Right lobe of liver (tissue), 4 donors: ENCODE measurements around the gene ADCY1.

Source experiments
- POLR2A ChIP-seq: fragments of 450-650 bp; IDR thresholded peaks from one replicate; pipeline ENCODE4 v1.6.1; 2017; ENCODE audit warnings: antibody characterized with exemption, mild to moderate bottlenecking
- TF ChIP-seq, protein P1 (sequence below), 4 donors: fragments of 200-600 bp in 3 of 4; fragments of 450-650 bp in 1 of 4; IDR thresholded peaks; one replicate each; pipeline versions ENCODE4 v1.5.1 to v1.8.0; 2016 to 2022; ENCODE audit warnings: antibody characterized with exemption in 4 of 4, mild to moderate bottlenecking in 2 of 4
- donor health status: DM: no; HTN: no; CAD: no.
- donor health status: DM: no; HTN: no; CAD: no.
- donor health status: DM: no; HTN: yes; CAD: no.

DNA sequence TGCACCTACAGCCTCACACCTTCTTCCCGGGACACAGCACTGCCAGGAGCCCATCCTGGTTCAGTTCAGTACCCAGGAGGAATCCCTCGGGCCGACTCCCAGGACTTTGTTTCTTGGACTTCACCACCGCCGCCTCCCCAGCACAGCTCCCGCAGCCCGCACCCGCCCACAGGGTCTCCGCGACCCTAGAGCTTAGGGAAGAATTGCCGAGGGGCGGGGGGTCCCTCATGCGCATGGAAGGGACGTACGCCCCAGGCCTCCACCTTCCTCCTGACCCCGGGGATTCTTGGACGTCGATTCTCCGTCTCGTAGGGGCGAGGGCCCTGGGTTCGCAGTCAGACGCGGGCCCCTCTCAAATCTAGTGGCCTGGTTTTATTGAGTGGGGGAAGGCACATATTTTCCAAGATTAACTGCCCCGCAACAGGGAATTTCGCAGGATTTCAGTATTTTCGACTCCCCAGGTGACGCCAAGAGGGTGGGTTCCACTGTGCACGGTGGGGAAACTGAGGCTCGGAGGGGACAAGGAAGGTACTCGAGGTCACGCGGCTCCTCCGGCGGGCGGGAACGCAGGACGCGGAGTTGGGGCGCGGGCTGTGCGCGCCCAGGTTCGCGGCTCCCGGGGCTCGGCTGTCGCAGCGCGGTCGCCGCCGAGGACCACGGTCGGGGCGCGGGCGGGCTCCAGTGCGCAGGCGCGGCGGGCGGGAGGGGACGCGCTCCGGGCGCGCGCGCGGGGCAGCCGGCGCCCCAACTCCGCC, at the start of gene ADCY1:
- TF ChIP-seq, protein P1, sequence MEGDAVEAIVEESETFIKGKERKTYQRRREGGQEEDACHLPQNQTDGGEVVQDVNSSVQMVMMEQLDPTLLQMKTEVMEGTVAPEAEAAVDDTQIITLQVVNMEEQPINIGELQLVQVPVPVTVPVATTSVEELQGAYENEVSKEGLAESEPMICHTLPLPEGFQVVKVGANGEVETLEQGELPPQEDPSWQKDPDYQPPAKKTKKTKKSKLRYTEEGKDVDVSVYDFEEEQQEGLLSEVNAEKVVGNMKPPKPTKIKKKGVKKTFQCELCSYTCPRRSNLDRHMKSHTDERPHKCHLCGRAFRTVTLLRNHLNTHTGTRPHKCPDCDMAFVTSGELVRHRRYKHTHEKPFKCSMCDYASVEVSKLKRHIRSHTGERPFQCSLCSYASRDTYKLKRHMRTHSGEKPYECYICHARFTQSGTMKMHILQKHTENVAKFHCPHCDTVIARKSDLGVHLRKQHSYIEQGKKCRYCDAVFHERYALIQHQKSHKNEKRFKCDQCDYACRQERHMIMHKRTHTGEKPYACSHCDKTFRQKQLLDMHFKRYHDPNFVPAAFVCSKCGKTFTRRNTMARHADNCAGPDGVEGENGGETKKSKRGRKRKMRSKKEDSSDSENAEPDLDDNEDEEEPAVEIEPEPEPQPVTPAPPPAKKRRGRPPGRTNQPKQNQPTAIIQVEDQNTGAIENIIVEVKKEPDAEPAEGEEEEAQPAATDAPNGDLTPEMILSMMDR (IDR thresholded peaks at IDR 0.05), result no peak
- TF ChIP-seq POLR2A, result no peak
